Body of pancreas (tissue), 4 donors: ENCODE results near the gene CXCL12. TPM values are rescaled to one million over a fixed set of nuclear protein-coding genes. Genes with fewer than 3 reads are reported as not detected.

Source experiments
- ATAC-seq: fragments of 150-250 bp; one replicate; pipeline ENCODE4 v1.9.1; 2016
- DNase-seq, 4 donors: peaks; one replicate each; pipeline ENCODE4 v3.0.0-alpha.2; 2019
- H3K27ac ChIP-seq, 4 donors: fragments of 200-600 bp; sonication (generic); 1 replicate in 3 of 4; 2 replicates in 1 of 4; pipeline versions ENCODE4 v1.5.1 to v1.6.1; 2016 to 2019; ENCODE audit warnings: mild to moderate bottlenecking in 1 of 4, mixed read lengths in 1 of 4, moderate library complexity in 1 of 4
- H3K27me3 ChIP-seq, 2 donors: fragments of 200-600 bp; sonication (generic); one replicate each; pipeline ENCODE4 v1.6.0; 2016; ENCODE audit warnings: mild to moderate bottlenecking in 1 of 2
- H3K36me3 ChIP-seq, 2 donors: fragments of 200-600 bp; sonication (generic); replicated peaks in 1 of 2; 2 replicates each; pipeline ENCODE4 v1.5.1; 2016; ENCODE audit warnings: low read depth in 2 of 2; ENCODE audit not compliant: insufficient read depth in 1 of 2
- H3K4me1 ChIP-seq: fragments of 200-600 bp; sonication (generic); one replicate; pipeline ENCODE4 v1.6.0; 2016
- H3K4me3 ChIP-seq, 2 donors: fragments of 200-600 bp; sonication (generic); 1 replicate in 1 of 2; 2 replicates in 1 of 2; pipeline ENCODE4 v1.5.1; 2016 to 2019
- H3K9me3 ChIP-seq, 3 donors: fragments of 200-600 bp; sonication (generic); 1 replicate in 2 of 3; 2 replicates in 1 of 3; pipeline ENCODE4 v1.5.1; 2016
- POLR2A ChIP-seq, 3 donors: fragments of 450-650 bp; IDR thresholded peaks; one replicate each; pipeline ENCODE4 v1.6.1; 2016; ENCODE audit warnings: antibody characterized with exemption in 3 of 3, mild to moderate bottlenecking in 2 of 3
- WGBS, 2 donors: methylation state at CpG; one replicate each; pipeline ENCODE4 v1.1.5; 2017; 5-methylcytosine and 5-hydroxymethylcytosine counted together
- intact Hi-C: fragments of 100-400 bp; cut with DNase I; formaldehyde crosslinking; loops from one replicate; pipeline ENCODE4 v1.15.1; 2023
- total RNA-seq, 2 donors: library from RNA; depleted of rRNA; stranded (reverse); fragments of >200 nt; gene quantifications; one replicate each; pipeline ENCODE4 v1.1.0, GENCODE V29; 2016
- TF ChIP-seq, protein P1 (sequence below), 7 experiments: fragments of 450-650 bp in 4 of 7; fragments of 200-600 bp in 3 of 7; sonication (generic) in 3 of 7; IDR thresholded peaks; one replicate each; pipeline ENCODE4 v1.5.1; 2016 to 2019; ENCODE audit warnings: antibody characterized with exemption in 7 of 7

Gene CXCL12
- total RNA-seq, 2 donors from 2014 or later: 93.7 to 158 TPM

GRCh38 chr10:44382131-44382858 is 2.6 kb downstream of the CXCL12 start:
- no peak for TF ChIP-seq POLR2A (IDR thresholded peaks at IDR 0.05)
- TF ChIP-seq, protein P1, sequence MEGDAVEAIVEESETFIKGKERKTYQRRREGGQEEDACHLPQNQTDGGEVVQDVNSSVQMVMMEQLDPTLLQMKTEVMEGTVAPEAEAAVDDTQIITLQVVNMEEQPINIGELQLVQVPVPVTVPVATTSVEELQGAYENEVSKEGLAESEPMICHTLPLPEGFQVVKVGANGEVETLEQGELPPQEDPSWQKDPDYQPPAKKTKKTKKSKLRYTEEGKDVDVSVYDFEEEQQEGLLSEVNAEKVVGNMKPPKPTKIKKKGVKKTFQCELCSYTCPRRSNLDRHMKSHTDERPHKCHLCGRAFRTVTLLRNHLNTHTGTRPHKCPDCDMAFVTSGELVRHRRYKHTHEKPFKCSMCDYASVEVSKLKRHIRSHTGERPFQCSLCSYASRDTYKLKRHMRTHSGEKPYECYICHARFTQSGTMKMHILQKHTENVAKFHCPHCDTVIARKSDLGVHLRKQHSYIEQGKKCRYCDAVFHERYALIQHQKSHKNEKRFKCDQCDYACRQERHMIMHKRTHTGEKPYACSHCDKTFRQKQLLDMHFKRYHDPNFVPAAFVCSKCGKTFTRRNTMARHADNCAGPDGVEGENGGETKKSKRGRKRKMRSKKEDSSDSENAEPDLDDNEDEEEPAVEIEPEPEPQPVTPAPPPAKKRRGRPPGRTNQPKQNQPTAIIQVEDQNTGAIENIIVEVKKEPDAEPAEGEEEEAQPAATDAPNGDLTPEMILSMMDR (IDR thresholded peaks at IDR 0.05): no peak
- Histone ChIP-seq H3K4me1 (peaks cover 63% of the 10 kb centered on the region), H3K27me3 (no peaks in the 10 kb centered on the region), H3K9me3 (no peaks in the 10 kb centered on the region), H3K4me3 (peak overlapping the region in 1 of 2 donors; percentile 68), H3K27ac (peak overlapping the region; percentile 75 to 84 (median 83)), H3K36me3 (no peaks in the 10 kb centered on the region)
- intact Hi-C loops: loop anchor here (10.0 kb wide), 1 partner anchor 67 kb away; no protein-coding TSS in a partner anchor
- no peak for ATAC-seq
- 32 to 38% methylated on average over 5 to 10 of the region's 10 CpGs for WGBS, 2 donors
- DNase-seq: peak in 2 of 4 donors; percentile 21 to 36

GRCh38 chr10:44380829-44381600 is 3.9 kb downstream of the CXCL12 start:
- Histone ChIP-seq H3K4me3 (no peak overlapping the region), H3K9me3 (no peaks in the 10 kb centered on the region), H3K4me1 (peaks cover 60% of the 10 kb centered on the region), H3K36me3 (no peaks in the 10 kb centered on the region), H3K27me3 (no peaks in the 10 kb centered on the region), H3K27ac (peak overlapping the region in 2 of 4 donors; percentile 75 to 84)
- intact Hi-C loops: loop anchor here (10.0 kb wide), 1 partner anchor 66 kb away; no protein-coding TSS in a partner anchor
- 25 to 37% methylated on average over 7 to 8 of the region's 8 CpGs for WGBS, 2 donors
- DNase-seq (peak in 2 of 4 donors; percentile 28 to 55), ATAC-seq (no peak)
- TF ChIP-seq POLR2A (IDR thresholded peaks at IDR 0.05): no peak
- TF ChIP-seq, protein P1 (IDR thresholded peaks at IDR 0.05): no peak

DNA sequence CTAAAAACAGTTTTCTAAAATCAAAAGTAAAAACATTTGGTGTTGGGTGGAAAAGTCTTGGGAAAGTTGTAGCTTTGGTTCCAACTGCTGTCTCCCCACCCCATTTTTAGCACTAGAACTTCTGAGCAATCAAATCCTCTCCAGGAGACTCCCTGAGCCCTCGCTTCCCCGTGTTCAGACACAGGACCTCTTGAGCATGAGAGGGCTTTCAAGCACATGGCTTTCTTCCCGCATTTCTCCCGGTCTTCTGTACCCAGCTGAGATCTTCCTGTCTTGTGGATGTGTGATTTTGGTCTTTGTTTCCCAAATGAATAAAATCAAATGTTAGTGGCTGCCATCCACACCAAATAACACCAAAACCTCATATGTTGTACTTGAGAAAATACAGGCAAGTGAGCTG is 5.0 kb downstream of the CXCL12 start:
- Histone ChIP-seq H3K4me3 (no peak overlapping the region), H3K4me1 (peaks cover 51% of the 10 kb centered on the region), H3K27ac (peak overlapping the region in 1 of 4 donors; percentile 35), H3K9me3 (no peaks in the 10 kb centered on the region), H3K36me3 (no peaks in the 10 kb centered on the region), H3K27me3 (no peaks in the 10 kb centered on the region)
- ATAC-seq (no peak), DNase-seq (no peak)
- 39 to 49% methylated on average over 4 of the region's 4 CpGs for WGBS, 2 donors
- TF ChIP-seq POLR2A (IDR thresholded peaks at IDR 0.05): no peak
- TF ChIP-seq, protein P1 (IDR thresholded peaks at IDR 0.05): no peak
- intact Hi-C loops: loop anchor here (10.0 kb wide), 1 partner anchor 65 kb away; no protein-coding TSS in a partner anchor

- no peaks in the 10 kb centered on the region for H3K9me3 ChIP-seq
- H3K27me3 ChIP-seq: no peaks in the 10 kb centered on the region
- 69 to 86% methylated on average over 14 of the region's 14 CpGs for WGBS, 2 donors
- H3K4me3 ChIP-seq: no peak overlapping the region
- no peak overlapping the region for H3K27ac ChIP-seq
- intact Hi-C loops: no loop called here
- H3K4me1 ChIP-seq: peaks cover 41% of the 10 kb centered on the region
- DNase-seq (no peak), ATAC-seq (no peak)
- no peak for TF ChIP-seq POLR2A (IDR thresholded peaks at IDR 0.05)
- TF ChIP-seq, protein P1 (IDR thresholded peaks at IDR 0.05): no peak
- peaks cover 0 to 3% of the 10 kb centered on the region in 2 donors for H3K36me3 ChIP-seq
These were observed 6.3 kb downstream of the CXCL12 start for GRCh38 chr10:44378626-44379025.
